ENCODE results near the gene FAM13B.
A peak's percentile ranks its signal among the peaks of the same experiment; 100 is the strongest.

DNA sequence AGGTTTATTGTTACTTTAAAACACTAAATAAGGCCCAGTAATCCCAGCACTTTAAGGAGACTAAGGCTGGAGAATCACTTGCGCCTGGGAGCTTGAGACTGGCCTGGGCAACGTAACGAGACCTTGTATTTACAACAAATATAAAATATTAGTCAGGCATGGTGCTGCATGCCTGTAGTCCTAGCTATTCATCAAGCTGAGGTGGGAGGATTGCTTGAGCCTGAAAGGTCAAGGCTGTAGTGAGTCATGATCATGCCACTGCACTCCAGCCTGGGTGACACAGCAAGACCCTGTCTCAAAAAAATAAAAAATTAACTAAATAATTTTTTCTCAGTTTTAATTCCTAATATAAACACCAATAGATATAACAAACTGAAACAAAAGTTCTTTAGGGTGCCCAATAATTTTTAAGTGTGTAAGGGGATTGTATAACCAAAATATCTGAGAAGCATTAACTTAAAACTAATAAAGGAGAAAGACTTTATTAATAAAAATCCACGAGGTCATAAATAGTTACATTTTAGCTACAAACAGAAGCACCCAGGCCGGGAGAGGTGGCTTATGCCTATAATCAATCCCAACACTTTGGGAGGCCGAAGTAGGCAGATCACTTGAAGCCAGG lies 32.7 kb downstream of the FAM13B start:
- TF ChIP-seq JUN (IDR thresholded peaks at IDR 0.05) (peak; percentile 27 to 50; a peak in 1 of 5 replicates), CBX8 (IDR thresholded peaks at IDR 0.05) (no peak), CTCF (IDR thresholded peaks at IDR 0.05) (no peak), POLR2A (IDR thresholded peaks at IDR 0.05; ENCODE audit: low read length) (no peak), BHLHE40 (IDR thresholded peaks at IDR 0.05; ENCODE audit: low read depth, low read length) (no peak), GATA3 (IDR thresholded peaks at IDR 0.05; ENCODE audit: borderline replicate concordance) (peak; percentile 49; the same call in 1 of the 2 replicates), RFX5 (IDR thresholded peaks at IDR 0.05) (no peak), ZNF302 (CRISPR knock-in tag; IDR thresholded peaks at IDR 0.05) (no peak), TP53 (CRISPR knock-in tag; IDR thresholded peaks at IDR 0.05) (no peak), RAD21 (conservative IDR thresholded peaks at IDR 0.05 in 1 of 2, IDR thresholded peaks at IDR 0.05 in 1 of 2) (0 out of 5 replicates have a peak, but pooled peaks of 1 of the 2 experiments have one; percentile 9), CEBPB (IDR thresholded peaks at IDR 0.05) (no peak), EHMT2 (IDR thresholded peaks at IDR 0.05; ENCODE audit: low read depth) (no peak)

All from A549 (cell line).